CD14-positive monocyte (primary cell): Measurements from ENCODE around the gene HOXC9. TPM values are rescaled to one million over a fixed set of nuclear protein-coding genes. Genes with fewer than 3 reads are reported as not detected.
A peak's percentile ranks its signal among the peaks of the same experiment; 100 is the strongest.

Source experiments
- DNase-seq, 3 donors: peaks; one replicate each; pipeline ENCODE4 v3.0.0-alpha.2; 2011 to 2022
- H2AFZ ChIP-seq: 2 replicates; pipeline ENCODE4 v1.6.0; 2012; ENCODE audit warnings: mild to moderate bottlenecking, low read depth, low read length, inconsistent platforms; ENCODE audit not compliant: insufficient read depth, poor library complexity, severe bottlenecking
- H3K27ac ChIP-seq, 2 donors: 1 replicate in 1 of 2; 2 replicates in 1 of 2; pipeline ENCODE4 v1.5.1; 2012 to 2013; ENCODE audit warnings: low read length in 2 of 2, control low read depth in 1 of 2, inconsistent platforms in 1 of 2, low read depth in 1 of 2, mild to moderate bottlenecking in 1 of 2
- H3K27me3 ChIP-seq, 2 donors: one replicate each; pipeline versions ENCODE4 v1.6.0 to v1.6.1; 2011 to 2013; ENCODE audit warnings: low read length in 2 of 2; ENCODE audit not compliant: control insufficient read depth in 2 of 2, insufficient read depth in 2 of 2
- H3K36me3 ChIP-seq, 2 donors: replicated peaks in 1 of 2; 1 replicate in 1 of 2; 2 replicates in 1 of 2; pipeline versions ENCODE4 v1.5.1 to v1.6.1; 2012 to 2013; ENCODE audit warnings: low read length in 2 of 2, control low read depth in 1 of 2, inconsistent platforms in 1 of 2, mild to moderate bottlenecking in 1 of 2; ENCODE audit not compliant: insufficient read depth in 2 of 2, control insufficient read depth in 1 of 2
- H3K4me1 ChIP-seq, 2 donors: 1 replicate in 1 of 2; 2 replicates in 1 of 2; pipeline versions ENCODE4 v1.5.1 to v1.6.1; 2012 to 2013; ENCODE audit warnings: low read length in 2 of 2, control low read depth in 1 of 2, inconsistent platforms in 1 of 2, mild to moderate bottlenecking in 1 of 2, moderate library complexity in 1 of 2; ENCODE audit not compliant: insufficient read depth in 2 of 2, control insufficient read depth in 1 of 2
- H3K4me2 ChIP-seq: replicated peaks from 2 replicates; pipeline ENCODE3; 2012; ENCODE audit warnings: low read length, moderate library complexity, mild to moderate bottlenecking; ENCODE audit not compliant: poor library complexity, severe bottlenecking; ENCODE audit errors: extremely low read depth
- H3K4me3 ChIP-seq, 3 experiments: fragments of 200-600 bp in 1 of 3; sonication (generic) in 1 of 3; replicated peaks in 1 of 3; 1 replicate in 2 of 3; 2 replicates in 1 of 3; pipeline ENCODE4 v1.5.1; 2011 to 2013; ENCODE audit warnings: low read length in 3 of 3, mild to moderate bottlenecking in 3 of 3, control low read depth in 2 of 3, low read depth in 2 of 3, inconsistent platforms in 1 of 3, moderate library complexity in 1 of 3
- H3K79me2 ChIP-seq: 2 replicates; pipeline ENCODE4 v1.6.0; 2012; ENCODE audit warnings: mild to moderate bottlenecking, control low read depth, inconsistent platforms, low read length, moderate library complexity; ENCODE audit not compliant: insufficient read depth
- H3K9ac ChIP-seq: 2 replicates; pipeline ENCODE4 v1.6.0; 2017; ENCODE audit warnings: low read length, mild to moderate bottlenecking; ENCODE audit not compliant: insufficient read depth, poor library complexity, severe bottlenecking
- H3K9me3 ChIP-seq, 2 donors: replicated peaks in 1 of 2; 1 replicate in 1 of 2; 2 replicates in 1 of 2; pipeline versions ENCODE4 v1.5.1 to v1.6.1; 2012 to 2013; ENCODE audit warnings: low read length in 2 of 2, control low read depth in 1 of 2; ENCODE audit not compliant: control insufficient read depth in 1 of 2, insufficient read depth in 1 of 2
- H4K20me1 ChIP-seq: 2 replicates; pipeline ENCODE4 v1.6.0; 2012; ENCODE audit warnings: mild to moderate bottlenecking, low read length, control low read depth, moderate library complexity; ENCODE audit not compliant: insufficient read depth
- H3K27ac Mint-ChIP-seq, 7 donors: one replicate each; pipeline ENCODE4 v1.8.0; 2020; ENCODE audit warnings: mild to moderate bottlenecking in 7 of 7, mixed read lengths in 7 of 7, moderate library complexity in 6 of 7, inconsistent platforms in 2 of 7
- H3K27me3 Mint-ChIP-seq, 3 donors: one replicate each; pipeline ENCODE4 v1.8.0; 2021 to 2022; ENCODE audit warnings: low read depth in 3 of 3, mild to moderate bottlenecking in 3 of 3, mixed read lengths in 3 of 3, moderate library complexity in 3 of 3, inconsistent platforms in 1 of 3
- H3K36me3 Mint-ChIP-seq, 2 donors: one replicate each; pipeline ENCODE4 v1.8.0; 2020; ENCODE audit warnings: mixed read lengths in 2 of 2, inconsistent platforms in 1 of 2, mild to moderate bottlenecking in 1 of 2
- H3K4me1 Mint-ChIP-seq: one replicate; pipeline ENCODE4 v1.8.0; 2020; ENCODE audit warnings: mild to moderate bottlenecking, mixed read lengths
- H3K4me3 Mint-ChIP-seq, 2 donors: one replicate each; pipeline ENCODE4 v1.8.0; 2020; ENCODE audit warnings: mild to moderate bottlenecking in 2 of 2, mixed read lengths in 2 of 2, moderate library complexity in 1 of 2
- H3K9me3 Mint-ChIP-seq, 7 donors: one replicate each; pipeline ENCODE4 v1.8.0; 2020 to 2022; ENCODE audit warnings: mixed read lengths in 7 of 7, mild to moderate bottlenecking in 6 of 7, moderate library complexity in 6 of 7, inconsistent platforms in 2 of 7
- WGBS: methylation state at CpG from one replicate; pipeline ENCODE4 v1.1.5; 2013; ENCODE audit warnings: missing lambda C conversion rate; ENCODE audit not compliant: insufficient coverage; 5-methylcytosine and 5-hydroxymethylcytosine counted together
- intact Hi-C, 2 donors: fragments of 100-400 bp; cut with micrococcal nuclease; formaldehyde crosslinking; loops; one replicate each; pipeline versions ENCODE4 v1.15.0 to v1.15.1; 2023
- polyA plus RNA-seq, 3 donors: library from polyadenylated mRNA; depleted of rRNA in 1 of 3; unstranded in 2 of 3; stranded (reverse) in 1 of 3; fragments of 300-500 nt in 2 of 3; fragments of >200 nt in 1 of 3; fragmentation: Illumina TruSeq in 2 of 3; gene quantifications; 1 replicate in 2 of 3; 2 replicates in 1 of 3; pipeline ENCODE4 v1.2.3, GENCODE V29; 2012 to 2021
- TF ChIP-seq, protein P1 (sequence below): fragments of 200-600 bp; IDR thresholded peaks from one replicate; pipeline ENCODE4 v1.8.0; 2022; ENCODE audit warnings: antibody characterized with exemption, mild to moderate bottlenecking

Gene HOXC9
- polyA plus RNA-seq, 3 donors = not detected

DNA sequence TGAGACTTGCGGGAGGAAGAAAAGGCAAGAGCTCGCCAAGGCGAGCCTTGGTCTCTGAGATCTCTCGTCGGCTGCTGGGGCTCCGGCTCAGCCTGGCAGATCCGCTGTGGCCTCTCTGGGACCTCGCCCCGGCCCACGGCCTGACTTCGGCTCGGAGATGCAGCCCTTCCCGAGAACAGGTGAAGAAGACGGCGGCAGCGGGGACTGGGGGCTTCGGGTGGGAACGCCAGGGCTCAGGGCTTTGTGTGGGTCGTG lies 6.0 kb upstream of the HOXC9 start:
- WGBS = 9% methylated on average over 19 of the region's 19 CpGs
- Mint-ChIP-seq H3K27ac (no peak overlapping the region), H3K36me3 (peaks cover 3 to 30% of the 10 kb centered on the region in 2 donors), H3K4me3 (peak overlapping the region; percentile 27 to 85), H3K27me3 (peaks cover 99 to 100% (median 100%) of the 10 kb centered on the region in 3 donors), H3K4me1 (peaks cover 36% of the 10 kb centered on the region), H3K9me3 (peaks cover 2 to 65% (median 34%) of the 10 kb centered on the region in 7 donors)
- Histone ChIP-seq H3K4me1 (peaks cover 12 to 20% of the 10 kb centered on the region in 2 donors), H3K9me3 (peaks cover 3 to 63% of the 10 kb centered on the region in 2 donors), H3K79me2 (no peaks in the 10 kb centered on the region), H3K4me3 (no peak overlapping the region), H2AFZ (no peak overlapping the region), H3K27me3 (peaks cover 93 to 100% of the 10 kb centered on the region in 2 donors), H3K9ac (no peak overlapping the region), H3K36me3 (no peaks in the 10 kb centered on the region), H3K4me2 (no peak overlapping the region), H3K27ac (no peak overlapping the region), H4K20me1 (no peaks in the 10 kb centered on the region)
- DNase-seq = no peak
- TF ChIP-seq, protein P1, sequence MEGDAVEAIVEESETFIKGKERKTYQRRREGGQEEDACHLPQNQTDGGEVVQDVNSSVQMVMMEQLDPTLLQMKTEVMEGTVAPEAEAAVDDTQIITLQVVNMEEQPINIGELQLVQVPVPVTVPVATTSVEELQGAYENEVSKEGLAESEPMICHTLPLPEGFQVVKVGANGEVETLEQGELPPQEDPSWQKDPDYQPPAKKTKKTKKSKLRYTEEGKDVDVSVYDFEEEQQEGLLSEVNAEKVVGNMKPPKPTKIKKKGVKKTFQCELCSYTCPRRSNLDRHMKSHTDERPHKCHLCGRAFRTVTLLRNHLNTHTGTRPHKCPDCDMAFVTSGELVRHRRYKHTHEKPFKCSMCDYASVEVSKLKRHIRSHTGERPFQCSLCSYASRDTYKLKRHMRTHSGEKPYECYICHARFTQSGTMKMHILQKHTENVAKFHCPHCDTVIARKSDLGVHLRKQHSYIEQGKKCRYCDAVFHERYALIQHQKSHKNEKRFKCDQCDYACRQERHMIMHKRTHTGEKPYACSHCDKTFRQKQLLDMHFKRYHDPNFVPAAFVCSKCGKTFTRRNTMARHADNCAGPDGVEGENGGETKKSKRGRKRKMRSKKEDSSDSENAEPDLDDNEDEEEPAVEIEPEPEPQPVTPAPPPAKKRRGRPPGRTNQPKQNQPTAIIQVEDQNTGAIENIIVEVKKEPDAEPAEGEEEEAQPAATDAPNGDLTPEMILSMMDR = no peak
- intact Hi-C loops = no loop called here

DNA sequence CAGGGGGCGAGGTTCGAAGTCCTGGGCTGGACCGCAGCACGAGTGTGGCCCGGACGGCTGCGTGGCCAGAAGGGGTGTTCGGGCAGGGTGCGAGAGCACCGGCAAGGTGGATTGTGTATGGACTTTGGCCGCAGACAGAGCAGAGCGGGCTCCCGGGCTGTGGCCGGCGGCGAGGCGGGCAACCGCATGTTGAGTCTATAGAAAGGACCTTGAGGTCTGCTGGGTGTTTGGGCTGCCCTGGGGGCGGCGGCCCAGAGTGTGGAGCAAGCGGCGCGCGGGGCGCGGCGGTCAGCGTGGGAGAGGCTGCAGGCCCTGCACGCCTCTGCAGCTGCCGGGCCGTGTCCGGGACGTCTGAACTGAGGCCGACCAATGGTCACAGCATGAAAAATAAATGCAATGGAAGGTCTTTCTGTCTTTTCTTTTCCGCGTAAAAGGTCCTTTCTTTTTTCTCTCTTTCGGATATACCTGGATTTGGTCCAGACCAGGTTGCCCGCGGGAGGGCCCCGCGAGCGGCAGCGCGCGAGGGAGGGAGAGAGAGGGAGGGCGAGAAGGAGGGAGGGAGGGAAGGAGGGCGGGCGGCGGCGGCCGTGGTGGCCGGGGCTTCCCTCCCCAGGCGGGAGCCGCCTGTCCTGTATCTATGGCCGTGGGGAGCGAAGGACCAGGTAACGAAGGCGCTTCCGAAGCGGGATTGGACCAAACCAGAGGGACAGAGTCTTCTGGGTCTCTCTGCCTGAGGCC lies 5.5 kb upstream of the HOXC9 start:
- peaks cover 3 to 25% of the 10 kb centered on the region in 2 donors for H3K36me3 Mint-ChIP-seq
- no peak for DNase-seq
- peaks cover 99 to 100% (median 100%) of the 10 kb centered on the region in 3 donors for H3K27me3 Mint-ChIP-seq
- no peaks in the 10 kb centered on the region for H4K20me1 ChIP-seq
- no peak overlapping the region for H3K4me3 ChIP-seq
- H3K9ac ChIP-seq = no peak overlapping the region
- peaks cover 2 to 65% (median 35%) of the 10 kb centered on the region in 7 donors for H3K9me3 Mint-ChIP-seq
- WGBS = 6% methylated on average over 44 of the region's 60 CpGs
- TF ChIP-seq, protein P1 = no peak
- no peak overlapping the region for H3K27ac ChIP-seq
- H3K9me3 ChIP-seq = peaks cover 3 to 61% of the 10 kb centered on the region in 2 donors
- H3K27me3 ChIP-seq = peaks cover 91 to 100% of the 10 kb centered on the region in 2 donors
- H3K4me2 ChIP-seq = peak overlapping the region; percentile 83
- intact Hi-C loops = loop anchor here in 1 of 2 donors (5.0 kb wide), 1 partner anchor 42 kb away; the partner anchor contains the start of gene HOXC12
- peaks cover 32% of the 10 kb centered on the region for H3K4me1 Mint-ChIP-seq
- H3K4me3 Mint-ChIP-seq = peak overlapping the region in 1 of 2 donors; percentile 95
- H2AFZ ChIP-seq = no peak overlapping the region
- no peak overlapping the region for H3K27ac Mint-ChIP-seq
- H3K36me3 ChIP-seq = no peaks in the 10 kb centered on the region
- H3K4me1 ChIP-seq = peaks cover 12 to 20% of the 10 kb centered on the region in 2 donors
- H3K79me2 ChIP-seq = no peaks in the 10 kb centered on the region
